Activated CD4-positive, alpha-beta T cell treated with anti-CD3 and anti-CD28 coated beads, Interleukin-2, Interleukin-4, amounts not matched to agents 100 ng/mL and 50 ng/mL, durations not matched to agents 16 hours and 8 hours (primary cell): ENCODE results near the gene ATF6.

Experiments used
- DNase-seq: peaks from one replicate; pipeline ENCODE4 v3.0.0-alpha.2; 2020; ENCODE audit warnings: low spot score

The ATF6 gene

DNA sequence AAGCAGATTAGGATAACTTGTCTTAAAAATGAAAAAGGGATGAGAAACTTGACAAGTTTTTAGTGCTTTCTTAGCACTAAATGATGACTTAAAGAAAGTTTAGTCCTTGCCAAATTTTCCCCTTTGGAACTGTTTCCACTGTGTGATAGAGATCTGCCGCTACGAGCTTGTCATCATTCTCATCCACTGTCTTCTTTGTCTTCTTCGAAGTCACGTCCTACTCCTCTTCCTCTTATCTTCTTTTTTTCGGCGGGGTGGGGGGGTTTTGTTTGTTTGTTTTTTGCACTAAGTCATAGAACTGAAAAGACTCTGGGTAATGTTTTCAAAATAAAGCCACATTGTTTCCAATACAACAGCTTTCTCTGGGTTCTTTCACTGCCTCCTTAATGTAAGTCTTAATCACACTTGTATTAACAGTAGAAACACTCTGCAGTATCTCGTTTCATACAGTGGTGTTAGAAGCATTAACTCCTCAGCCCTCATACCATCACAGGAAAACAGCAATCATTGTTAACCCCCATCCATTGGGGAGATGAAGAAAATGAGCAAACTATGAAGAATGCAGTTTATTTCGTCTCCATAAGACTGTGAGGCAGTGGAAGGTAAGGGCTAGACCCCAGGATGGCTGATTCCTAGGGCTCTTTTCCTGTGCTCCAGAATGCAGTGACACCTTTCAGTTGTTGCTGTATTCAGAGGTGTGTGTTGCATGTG lies 175.8 kb downstream of the ATF6 start:
- no peak for DNase-seq

DNA sequence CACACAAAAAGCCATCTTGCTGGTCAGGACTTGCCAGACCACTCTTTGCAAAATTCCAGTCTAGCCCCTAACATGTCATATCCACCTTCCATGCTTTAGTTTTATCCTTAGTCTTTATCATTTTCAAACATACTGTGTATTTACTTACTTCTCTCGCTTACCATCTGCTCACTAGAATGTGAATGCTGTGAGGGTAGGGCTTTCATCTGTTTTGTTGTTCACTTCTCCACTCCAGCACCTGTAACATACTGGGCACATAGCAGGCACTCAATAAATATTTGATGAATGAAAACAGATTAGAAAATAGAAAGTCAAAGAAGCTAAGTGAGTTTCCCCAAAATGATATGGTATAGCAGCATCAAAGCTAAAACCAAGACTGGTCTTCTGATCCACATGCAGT lies 177.6 kb downstream of the ATF6 start:
- DNase-seq: no peak

- no peak for DNase-seq
Observed at GRCh38 chr1:161944381-161944780, 178.3 kb downstream of the ATF6 start.

DNA sequence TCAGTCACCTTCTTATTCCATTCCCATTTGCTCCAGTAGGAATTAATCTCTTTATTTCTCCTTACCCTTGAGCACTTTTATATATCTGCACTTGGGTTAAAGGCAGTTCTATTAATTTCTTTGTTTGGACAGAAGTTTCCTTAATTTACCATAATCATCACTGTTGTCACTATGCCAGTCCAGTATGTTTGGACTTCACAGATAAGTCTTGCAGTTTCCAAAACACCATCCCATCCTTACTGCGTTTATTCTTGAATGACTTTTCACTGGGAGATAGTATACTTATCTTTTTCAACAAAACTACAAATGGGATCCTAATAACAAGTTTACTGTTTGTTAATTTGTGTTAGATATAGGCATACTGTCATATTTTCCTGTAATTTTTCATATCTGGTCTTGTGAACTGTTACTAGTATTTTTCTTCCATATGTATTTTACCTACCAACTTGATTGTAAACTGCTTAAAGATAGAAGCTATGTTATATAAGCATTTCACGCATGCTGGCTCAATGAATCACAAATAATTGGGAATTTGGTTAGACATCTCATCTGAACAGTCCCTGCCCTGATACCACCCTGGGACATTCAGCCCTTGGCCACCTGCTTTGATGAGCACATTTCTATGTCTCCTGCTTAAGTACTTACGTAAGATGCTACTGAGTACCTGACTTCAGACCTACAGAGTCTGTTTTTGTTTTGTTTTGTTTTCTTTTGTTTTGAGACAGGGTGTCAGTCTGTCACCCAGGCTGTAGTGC lies 179.4 kb downstream of the ATF6 start:
- DNase-seq: no peak

GRCh38 chr1:161946071-161946987 lies 180.2 kb downstream of the ATF6 start:
- no peak for DNase-seq

- no peak for DNase-seq
Observed at GRCh38 chr1:161948435-161948834, 182.3 kb downstream of the ATF6 start.

- no peak for DNase-seq
Observed at GRCh38 chr1:161949548-161949947, 183.4 kb downstream of the ATF6 start.

- DNase-seq: no peak
Observed at GRCh38 chr1:161950377-161950776, 184.3 kb downstream of the ATF6 start.

GRCh38 chr1:161951646-161952045 lies 185.5 kb downstream of the ATF6 start:
- no peak for DNase-seq

GRCh38 chr1:161952607-161953172 lies 186.6 kb downstream of the ATF6 start:
- DNase-seq: no peak

- DNase-seq: no peak
Observed at GRCh38 chr1:161953256-161953920, 187.3 kb downstream of the ATF6 start.

- no peak for DNase-seq
Observed at GRCh38 chr1:161954050-161954449, 187.9 kb downstream of the ATF6 start.

DNA sequence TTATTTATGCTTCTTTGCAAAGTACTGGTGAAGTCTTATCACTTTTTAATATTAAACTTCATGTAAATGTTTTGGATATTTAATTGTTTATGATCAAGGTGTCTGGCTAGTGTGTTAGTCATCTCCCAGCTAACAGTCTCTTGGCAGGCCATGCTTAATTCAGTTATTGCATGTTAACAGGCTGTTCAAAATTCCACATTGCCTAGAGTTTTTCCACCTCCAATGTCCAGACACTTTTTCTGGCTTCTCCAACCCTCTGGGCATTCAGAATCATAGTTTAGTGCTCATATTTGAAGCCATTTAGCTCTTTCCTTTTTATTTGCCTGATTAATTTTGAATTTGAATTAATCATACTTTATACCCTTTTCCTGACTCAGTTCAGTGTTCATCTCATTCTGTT lies 188.3 kb downstream of the ATF6 start:
- no peak for DNase-seq

- DNase-seq: no peak
Observed at GRCh38 chr1:161955606-161956005, 189.5 kb downstream of the ATF6 start.

- no peak for DNase-seq
Observed at GRCh38 chr1:161956097-161956496, 190.0 kb downstream of the ATF6 start.

DNA sequence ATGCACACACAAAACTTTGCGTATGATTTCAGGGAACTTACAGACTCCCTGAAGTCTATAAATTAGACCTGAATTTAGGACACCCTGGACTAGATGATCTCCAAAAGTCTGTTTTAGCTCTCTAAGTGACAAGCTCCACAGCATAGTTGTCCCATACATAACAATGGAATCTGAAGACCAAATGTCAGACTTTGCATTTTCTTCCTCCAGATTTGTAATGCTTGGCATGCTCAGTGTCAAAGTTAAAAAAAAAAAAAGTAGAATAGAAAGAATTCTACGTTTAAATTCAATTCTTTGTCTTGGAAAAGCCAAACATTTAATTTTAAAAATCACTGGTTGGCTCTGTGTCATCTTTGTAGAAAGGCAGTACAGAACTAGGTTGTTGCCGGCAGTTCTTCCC lies 190.8 kb downstream of the ATF6 start:
- DNase-seq: no peak

GRCh38 chr1:161958425-161958824 lies 192.3 kb downstream of the ATF6 start:
- no peak for DNase-seq

GRCh38 chr1:161962091-161962887 lies 196.2 kb downstream of the ATF6 start:
- peak; percentile 73 for DNase-seq

- no peak for DNase-seq
Observed at GRCh38 chr1:161966067-161966466, 199.9 kb downstream of the ATF6 start.

GRCh38 chr1:161970036-161970435 lies 203.9 kb downstream of the ATF6 start:
- no peak for DNase-seq

DNA sequence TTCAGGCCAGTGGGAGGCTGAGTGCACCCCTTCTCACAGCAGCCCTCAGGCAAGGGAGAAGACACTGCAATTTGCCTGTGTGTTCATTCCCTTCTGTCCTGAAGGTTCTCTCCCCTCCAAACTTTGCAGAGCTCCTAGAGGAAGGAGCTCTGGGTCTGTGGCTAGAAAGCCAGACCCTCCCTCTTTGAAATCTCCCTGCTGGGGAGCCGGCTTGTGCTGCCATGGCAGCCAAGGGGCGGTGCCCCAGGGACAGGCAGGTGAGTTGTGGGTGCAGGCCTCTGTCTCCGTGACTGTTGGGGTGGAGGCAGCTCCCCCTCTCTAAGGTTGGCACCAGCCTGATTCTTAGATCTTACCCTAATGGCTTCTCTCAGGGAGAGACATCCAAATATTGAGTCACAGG lies 204.5 kb downstream of the ATF6 start:
- DNase-seq: no peak
